Epithelial cell of proximal tubule (primary cell): Measurements from ENCODE around the gene COPS3. TPM values are rescaled to one million over a fixed set of nuclear protein-coding genes. Genes with fewer than 3 reads are reported as not detected.

Source experiments
- DNase-seq: peaks from one replicate; pipeline ENCODE4 v3.0.0-alpha.2; 2011; ENCODE audit warnings: low read depth
- H3K4me3 ChIP-seq: 2 replicates; pipeline ENCODE4 v1.5.1; 2011; ENCODE audit warnings: low read depth, mild to moderate bottlenecking, low read length
- total RNA-seq: library from RNA; depleted of rRNA; stranded (reverse); fragments of >200 nt; gene quantifications from 2 replicates; pipeline ENCODE4 v1.2.3, GENCODE V29; 2015
- TF ChIP-seq, protein P1 (sequence below): conservative IDR thresholded peaks from 2 replicates; pipeline ENCODE4 v1.5.1; 2012; ENCODE audit warnings: low read depth, mild to moderate bottlenecking, low read length

The COPS3 gene
- total RNA-seq, 1 donor from 2014 or later, result 75.6 TPM

DNA sequence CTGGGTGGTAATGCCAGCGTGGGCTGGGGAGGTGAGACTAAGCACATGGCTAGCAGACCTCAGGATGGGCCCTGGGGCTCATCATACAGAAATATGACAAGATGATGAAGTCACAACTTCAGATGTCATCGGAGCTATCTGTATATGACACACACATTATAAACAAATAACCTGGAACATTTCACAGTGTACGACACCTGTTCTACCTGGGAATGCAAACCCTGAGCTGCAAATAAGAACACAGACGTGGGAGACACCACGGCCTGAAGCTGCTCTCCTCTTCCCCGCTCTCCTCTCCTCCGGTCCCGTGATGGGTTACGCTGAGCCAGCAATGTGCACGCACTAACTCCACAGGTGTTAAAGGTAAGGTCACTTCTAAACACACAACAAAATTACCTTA, 79.8 kb downstream of the COPS3 start:
- TF ChIP-seq, protein P1, sequence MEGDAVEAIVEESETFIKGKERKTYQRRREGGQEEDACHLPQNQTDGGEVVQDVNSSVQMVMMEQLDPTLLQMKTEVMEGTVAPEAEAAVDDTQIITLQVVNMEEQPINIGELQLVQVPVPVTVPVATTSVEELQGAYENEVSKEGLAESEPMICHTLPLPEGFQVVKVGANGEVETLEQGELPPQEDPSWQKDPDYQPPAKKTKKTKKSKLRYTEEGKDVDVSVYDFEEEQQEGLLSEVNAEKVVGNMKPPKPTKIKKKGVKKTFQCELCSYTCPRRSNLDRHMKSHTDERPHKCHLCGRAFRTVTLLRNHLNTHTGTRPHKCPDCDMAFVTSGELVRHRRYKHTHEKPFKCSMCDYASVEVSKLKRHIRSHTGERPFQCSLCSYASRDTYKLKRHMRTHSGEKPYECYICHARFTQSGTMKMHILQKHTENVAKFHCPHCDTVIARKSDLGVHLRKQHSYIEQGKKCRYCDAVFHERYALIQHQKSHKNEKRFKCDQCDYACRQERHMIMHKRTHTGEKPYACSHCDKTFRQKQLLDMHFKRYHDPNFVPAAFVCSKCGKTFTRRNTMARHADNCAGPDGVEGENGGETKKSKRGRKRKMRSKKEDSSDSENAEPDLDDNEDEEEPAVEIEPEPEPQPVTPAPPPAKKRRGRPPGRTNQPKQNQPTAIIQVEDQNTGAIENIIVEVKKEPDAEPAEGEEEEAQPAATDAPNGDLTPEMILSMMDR, result no peak
- no peak for DNase-seq

DNA sequence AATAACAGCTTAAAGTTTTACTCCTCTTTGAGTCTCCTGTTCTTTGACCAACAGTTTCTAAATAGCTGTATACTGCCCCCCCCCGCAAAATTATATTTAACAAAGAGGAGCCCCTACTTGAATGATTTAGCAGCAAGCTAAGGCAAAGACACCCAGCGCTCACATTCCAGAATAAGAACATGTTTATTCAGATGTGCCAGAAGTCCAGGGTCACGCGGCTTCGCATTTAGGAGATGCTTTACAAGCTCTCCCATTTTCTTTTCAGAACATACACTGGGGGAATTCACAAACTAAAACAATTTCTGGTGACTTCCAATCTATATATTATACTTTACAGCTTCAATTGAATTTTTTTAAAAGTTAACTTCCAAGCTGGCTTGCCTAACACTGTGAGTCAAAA, 80.2 kb downstream of the COPS3 start:
- no peak overlapping the region for H3K4me3 ChIP-seq
- no peak for DNase-seq
- TF ChIP-seq, protein P1, result no peak

More for the DNA sequence above, 79.8 kb downstream of the COPS3 start:
- H3K4me3 ChIP-seq, result no peak overlapping the region

GRCh38 chr17:17200311-17200710, 80.7 kb downstream of the COPS3 start:
- TF ChIP-seq, protein P1, result no peak
- no peak overlapping the region for H3K4me3 ChIP-seq
- DNase-seq, result no peak

DNA sequence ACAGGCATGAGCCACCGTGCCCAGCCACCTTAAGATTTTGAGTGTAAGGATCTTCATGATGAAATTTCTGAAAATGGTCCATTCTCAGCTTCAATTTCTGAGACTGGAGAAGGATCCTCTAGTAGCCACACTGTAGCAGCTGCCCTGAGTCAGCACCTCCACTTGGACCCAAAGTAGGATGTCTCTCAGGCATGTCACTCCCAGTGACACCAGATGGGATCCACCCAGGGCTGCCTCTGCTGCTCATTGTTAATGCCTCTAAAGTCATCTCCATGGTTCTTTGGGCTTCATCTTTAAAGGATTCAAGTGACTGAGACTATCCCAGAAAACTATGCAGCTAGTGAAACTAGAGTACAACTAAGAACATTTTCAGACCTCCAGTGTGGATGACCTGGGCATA, 82.8 kb downstream of the COPS3 start:
- DNase-seq, result no peak
- TF ChIP-seq, protein P1, result no peak

GRCh38 chr17:17196776-17197175, 84.3 kb downstream of the COPS3 start:
- TF ChIP-seq, protein P1, result no peak
- no peak for DNase-seq

More for the DNA sequence above, 82.8 kb downstream of the COPS3 start:
- H3K4me3 ChIP-seq, result no peak overlapping the region

More at GRCh38 chr17:17196776-17197175, 84.3 kb downstream of the COPS3 start:
- no peak overlapping the region for H3K4me3 ChIP-seq

Other genes with a start within 250 kb of the COPS3 start
- 102 and 109 TPM in 2 replicates for gene MPRIP, start 238.8 kb downstream of the COPS3 start, total RNA-seq
- 0.92 and 3.3 TPM in 2 replicates for gene PLD6, start 74.9 kb downstream of the COPS3 start, total RNA-seq
- gene FLCN, start 44.1 kb downstream of the COPS3 start, total RNA-seq, result 16.7 and 21.0 TPM in 2 replicates
- gene NT5M, start 22.1 kb upstream of the COPS3 start, total RNA-seq, result 4.2 and 38.7 TPM in 2 replicates
- 11.8 and 14.3 TPM in 2 replicates for gene MED9, start 195.8 kb upstream of the COPS3 start, total RNA-seq
- gene RASD1, start 215.1 kb upstream of the COPS3 start, total RNA-seq, result 1.2 and 1.4 TPM in 2 replicates